HCT116 (cell line): ENCODE data around the gene ASB3. TPM values are rescaled to one million over a fixed set of nuclear protein-coding genes. Genes with fewer than 3 reads are reported as not detected.
"Not testable (repeated sequence)": the region's sequence is repeated elsewhere in the genome, so short reads cannot be mapped to it uniquely, and the experiment has no call there.

Source experiments
- ATAC-seq: fragments of 200-7000 bp; cut with Tn5 transposase; 2 replicates; pipeline ENCODE4 v1.9.1; 2020; ENCODE audit warnings: mild to moderate bottlenecking, moderate library complexity
- BruUV-seq: library from RNA; stranded (reverse); fragments of 400-500 nt; replicated peaks from 2 replicates; lab custom pipeline; 2021; lab: Mats Ljungman, UMichigan
- CTCF ChIA-PET: fragments of 300-600 bp; sonication (Branson Sonifier 250); formaldehyde crosslinking; loops from one replicate; lab custom pipeline; 2021; ENCODE audit warnings: antibody characterized with exemption; lab: Charles Lee
- POLR2A ChIA-PET: fragments of 300-600, 350-600 bp; sonication (Branson Sonifier 250); formaldehyde crosslinking; loops from one replicate; lab custom pipeline; 2021; ENCODE audit warnings: antibody characterized with exemption; lab: Charles Lee
- RAD21 ChIA-PET, 2 experiments: fragments of 300-600 bp; sonication (Branson Sonifier 250); formaldehyde crosslinking; loops; one replicate each; lab custom pipeline; 2023; ENCODE audit warnings: low total read pairs in 2 of 2; ENCODE audit not compliant: uncharacterized antibody in 2 of 2, unreplicated experiment in 2 of 2, low non-redundant PET in 1 of 2; lab: Charles Lee
- DNase-seq: peaks from one replicate; pipeline ENCODE4 v3.0.0-alpha.2; 2010; ENCODE audit warnings: low read depth, low spot score
- H2AFZ ChIP-seq: fragments of 200-600 bp; shearing (Covaris generic), sonication (generic); 2 replicates; pipeline ENCODE4 v1.6.1; 2017; ENCODE audit warnings: low read depth, mixed run types, mixed read lengths, antibody characterized with exemption, low read length; ENCODE audit not compliant: poor library complexity, severe bottlenecking
- H3K27ac ChIP-seq: 2 replicates; pipeline ENCODE4 v1.5.1; 2012; ENCODE audit warnings: low read depth, low read length
- H3K27me3 ChIP-seq: fragments of 200-600 bp; sonication (generic); 2 replicates; pipeline ENCODE4 v1.6.1; 2016; ENCODE audit warnings: mixed run types, low read length, mixed read lengths; ENCODE audit not compliant: insufficient read depth
- H3K36me3 ChIP-seq, 2 experiments: fragments of 200-500 bp in 1 of 2; fragments of 200-600 bp in 1 of 2; sonication (Bioruptor generic) in 1 of 2; sonication (generic) in 1 of 2; 2 replicates each; pipeline versions ENCODE4 v1.5.1 to v1.6.1; 2014 to 2016; ENCODE audit warnings: low read length in 2 of 2, inconsistent platforms in 1 of 2, mixed read lengths in 1 of 2, mixed run types in 1 of 2; ENCODE audit not compliant: insufficient read depth in 2 of 2, control insufficient read depth in 1 of 2
- H3K4me1 ChIP-seq, 2 experiments: fragments of 200-600 bp in 1 of 2; sonication (generic) in 1 of 2; 2 replicates each; pipeline versions ENCODE4 v1.5.1 to v1.6.1; 2012 to 2017; ENCODE audit warnings: low read length in 2 of 2, inconsistent platforms in 1 of 2, mild to moderate bottlenecking in 1 of 2, mixed read lengths in 1 of 2, mixed run types in 1 of 2, moderate library complexity in 1 of 2; ENCODE audit not compliant: insufficient read depth in 2 of 2, control insufficient read depth in 1 of 2
- H3K4me2 ChIP-seq: fragments of 200-600 bp; sonication (generic); 2 replicates; pipeline ENCODE4 v1.6.1; 2017; ENCODE audit warnings: mixed run types, low read length, mixed read lengths
- H3K4me3 ChIP-seq, 2 experiments: fragments of 200-600 bp in 1 of 2; sonication (generic) in 1 of 2; replicated peaks in 1 of 2; 2 replicates each; pipeline ENCODE4 v1.5.1; 2011 to 2016; ENCODE audit warnings: low read length in 2 of 2, control low read depth in 1 of 2, low read depth in 1 of 2, mild to moderate bottlenecking in 1 of 2, mixed read lengths in 1 of 2, mixed run types in 1 of 2
- H3K79me2 ChIP-seq: fragments of 200-600 bp; sonication (generic); 2 replicates; pipeline ENCODE4 v1.6.1; 2017; ENCODE audit warnings: mild to moderate bottlenecking, mixed run types, low read length, moderate library complexity, mixed read lengths; ENCODE audit not compliant: insufficient read depth
- H3K9ac ChIP-seq: fragments of 200-600 bp; sonication (generic); 2 replicates; pipeline ENCODE4 v1.6.1; 2016; ENCODE audit warnings: low read length, mixed read lengths
- H3K9me2 ChIP-seq: fragments of 200-600 bp; sonication (generic), shearing (Covaris generic); 2 replicates; pipeline ENCODE4 v1.6.1; 2017; ENCODE audit warnings: mixed run types, mild to moderate bottlenecking, moderate library complexity; ENCODE audit not compliant: insufficient read depth
- H3K9me3 ChIP-seq, 2 experiments: fragments of 200-500 bp in 1 of 2; fragments of 200-600 bp in 1 of 2; sonication (Bioruptor generic) in 1 of 2; sonication (generic) in 1 of 2; 2 replicates each; pipeline ENCODE4 v1.6.1; 2014 to 2017; ENCODE audit warnings: low read length in 2 of 2, mixed read lengths in 2 of 2, inconsistent platforms in 1 of 2, low read depth in 1 of 2, mild to moderate bottlenecking in 1 of 2, mixed run types in 1 of 2, moderate library complexity in 1 of 2; ENCODE audit not compliant: control insufficient read depth in 1 of 2, insufficient read depth in 1 of 2
- H4K20me1 ChIP-seq: fragments of 200-600 bp; sonication (generic), shearing (Covaris generic); 2 replicates; pipeline ENCODE4 v1.6.1; 2017; ENCODE audit warnings: mixed run types, mild to moderate bottlenecking, moderate library complexity; ENCODE audit not compliant: insufficient read depth
- CBX3 ChIP-seq: IDR thresholded peaks from 2 replicates; pipeline ENCODE4 v1.6.1; 2012; ENCODE audit warnings: low read depth
- CEBPB ChIP-seq: IDR thresholded peaks from 2 replicates; pipeline ENCODE4 v1.6.1; 2012; ENCODE audit warnings: low read depth
- ELF1 ChIP-seq: IDR thresholded peaks from 2 replicates; pipeline ENCODE4 v1.6.1; 2012; ENCODE audit warnings: low read depth, borderline replicate concordance
- EZH2phosphoT487 ChIP-seq: fragments of 200-600 bp; IDR thresholded peaks from 2 replicates; pipeline ENCODE4 v1.6.1; 2018; ENCODE audit warnings: antibody characterized with exemption, borderline replicate concordance
- POLR2A ChIP-seq: IDR thresholded peaks from 2 replicates; pipeline ENCODE4 v1.7.0; 2011; ENCODE audit warnings: borderline replicate concordance; ENCODE audit not compliant: insufficient read depth, insufficient read length; ENCODE audit errors: extremely low read depth
- POLR2AphosphoS5 ChIP-seq: IDR thresholded peaks from 2 replicates; pipeline ENCODE4 v1.6.1; 2011; ENCODE audit warnings: mild to moderate bottlenecking, low read depth, low read length, moderate library complexity
- RAD21 ChIP-seq: IDR thresholded peaks from 2 replicates; pipeline ENCODE4 v1.6.1; 2012; ENCODE audit warnings: low read depth, mild to moderate bottlenecking
- SP1 ChIP-seq: IDR thresholded peaks from 2 replicates; pipeline ENCODE4 v1.6.1; 2012; ENCODE audit warnings: low read depth
- SRF ChIP-seq: IDR thresholded peaks from 2 replicates; pipeline ENCODE4 v1.6.1; 2012; ENCODE audit warnings: low read depth
- TCF7L2 ChIP-seq: IDR thresholded peaks from 2 replicates; pipeline ENCODE4 v1.7.0; 2011; ENCODE audit warnings: borderline replicate concordance, inconsistent platforms; ENCODE audit not compliant: insufficient read depth, insufficient read length; ENCODE audit errors: extremely low read depth
- ZBTB33 ChIP-seq: IDR thresholded peaks from 2 replicates; pipeline ENCODE4 v1.6.1; 2011; ENCODE audit warnings: mild to moderate bottlenecking, low read length, moderate library complexity; ENCODE audit not compliant: insufficient replicate concordance; ENCODE audit errors: extremely low read depth
- ZFX ChIP-seq: fragments of 450-650 bp; IDR thresholded peaks from 2 replicates; pipeline ENCODE4 v1.6.1; 2017
- ZNF274 ChIP-seq: fragments of 200-500 bp; sonication (Bioruptor generic); IDR thresholded peaks from 2 replicates; pipeline ENCODE4 v1.6.1; 2014; ENCODE audit warnings: mild to moderate bottlenecking, low read depth, low read length, inconsistent platforms
- intact Hi-C: fragments of 100-400 bp; cut with micrococcal nuclease; formaldehyde crosslinking; loops from 2 replicates; pipeline ENCODE4 v1.10.0; 2022
- total RNA-seq: library from RNA; stranded (reverse); gene quantifications from one replicate; pipeline ENCODE4 v1.2.1, GENCODE V29; 2021; ENCODE audit not compliant: unreplicated experiment
- TF ChIP-seq, protein P1 (sequence below): IDR thresholded peaks from 2 replicates; pipeline ENCODE4 v1.6.1; 2012

ASB3 gene
- total RNA-seq, 1 experiment from 2014 or later = 17.3 TPM

- Histone ChIP-seq H3K79me2 (peaks cover 3% of the 10 kb centered on the region; the same call in 1 of the 2 replicates), H3K36me3 (no peaks in the 10 kb centered on the region), H3K9ac (no peak overlapping the region), H2AFZ (no peak overlapping the region), H3K9me2 (no peaks in the 10 kb centered on the region), H3K27ac (no peak overlapping the region), H4K20me1 (no peaks in the 10 kb centered on the region), H3K4me2 (no peak overlapping the region), H3K9me3 (no peaks in the 10 kb centered on the region), H3K4me1 (no peaks in the 10 kb centered on the region), H3K4me3 (no peak overlapping the region), H3K27me3 (no peaks in the 10 kb centered on the region)
- CTCF ChIA-PET = no interaction called here
- ATAC-seq (no peak), DNase-seq (no peak)
- RAD21 ChIA-PET = no interaction called here
- intact Hi-C loops = no loop called here
- POLR2A ChIA-PET = no interaction called here
- TF ChIP-seq TCF7L2 (no peak), ZBTB33 (no peak), POLR2A (no peak), ZNF274 (no peak), SP1 (no peak), EZH2phosphoT487 (no peak), CEBPB (no peak), POLR2AphosphoS5 (no peak), ELF1 (no peak), RAD21 (no peak), CBX3 (no peak), ZFX (no peak), SRF (no peak)
- TF ChIP-seq, protein P1, sequence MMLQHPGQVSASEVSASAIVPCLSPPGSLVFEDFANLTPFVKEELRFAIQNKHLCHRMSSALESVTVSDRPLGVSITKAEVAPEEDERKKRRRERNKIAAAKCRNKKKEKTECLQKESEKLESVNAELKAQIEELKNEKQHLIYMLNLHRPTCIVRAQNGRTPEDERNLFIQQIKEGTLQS = no peak
- BruUV-seq = no TSS peak
These were observed 62.2 kb downstream of the ASB3 start for GRCh38 chr2:53724536-53724935.

DNA sequence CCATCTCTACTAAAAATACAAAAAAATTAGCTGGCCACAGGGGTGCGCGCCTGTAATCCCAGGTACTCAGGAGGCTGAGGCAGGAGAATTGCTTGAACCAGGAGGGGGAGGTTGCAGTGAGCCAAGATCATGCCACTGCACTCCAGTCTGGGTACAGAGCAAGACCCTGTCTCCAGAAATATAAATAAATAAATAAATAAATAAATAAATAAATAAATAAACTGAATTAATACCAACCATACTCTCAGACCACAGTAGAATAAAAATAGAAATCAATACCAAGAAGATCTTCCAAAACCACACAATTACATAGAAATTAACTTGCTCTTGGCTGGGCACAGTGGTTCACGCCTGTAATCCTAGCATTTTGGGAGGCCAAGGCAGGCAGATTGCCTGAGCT, 65.8 kb downstream of the ASB3 start:
- H3K79me2 ChIP-seq, ATAC-seq, H3K9ac ChIP-seq, H3K4me1 ChIP-seq, H3K36me3 ChIP-seq, H3K9me2 ChIP-seq, H3K4me2 ChIP-seq, RAD21 ChIA-PET, H3K9me3 ChIP-seq, POLR2A ChIA-PET, H2AFZ ChIP-seq, H3K27ac ChIP-seq, intact Hi-C loops, DNase-seq, H4K20me1 ChIP-seq, BruUV-seq, CTCF ChIA-PET, H3K4me3 ChIP-seq, H3K27me3 ChIP-seq: not testable (repeated sequence)
